ENCODE data around the gene KCNQ1.

The KCNQ1 gene

GRCh38 chr11:2565447-2566222 is 120.8 kb downstream of the KCNQ1 start:
- Histone ChIP-seq H3K27ac (no peak overlapping the region), H3K4me3 (ENCODE audit: low read depth, low read length) (no peak overlapping the region), H3K9me3 (ENCODE audit: severe bottlenecking) (no peaks in the 10 kb centered on the region), H3K27me3 (ENCODE audit: insufficient read depth, low read depth, severe bottlenecking) (no peaks in the 10 kb centered on the region), H3K36me3 (no peaks in the 10 kb centered on the region)
- DNase-seq, result no peak
- no peak for TF ChIP-seq CTCF (IDR thresholded peaks at IDR 0.05; ENCODE audit: low read depth, low read length)

GRCh38 chr11:2566223-2567025 is 121.6 kb downstream of the KCNQ1 start:
- no peak for DNase-seq
- peak; percentile 42; the same call in 1 of the 2 replicates for TF ChIP-seq CTCF (IDR thresholded peaks at IDR 0.05; ENCODE audit: low read depth, low read length)
- H3K9me3 ChIP-seq (ENCODE audit: severe bottlenecking), result no peaks in the 10 kb centered on the region
- H3K27me3 ChIP-seq (ENCODE audit: insufficient read depth, low read depth, severe bottlenecking), result no peaks in the 10 kb centered on the region
- no peak overlapping the region for H3K4me3 ChIP-seq (ENCODE audit: low read depth, low read length)
- no peak overlapping the region for H3K27ac ChIP-seq
- no peaks in the 10 kb centered on the region for H3K36me3 ChIP-seq

GRCh38 chr11:2567026-2567671 is 122.3 kb downstream of the KCNQ1 start:
- no peak overlapping the region for H3K4me3 ChIP-seq (ENCODE audit: low read depth, low read length)
- DNase-seq, result no peak
- no peaks in the 10 kb centered on the region for H3K27me3 ChIP-seq (ENCODE audit: insufficient read depth, low read depth, severe bottlenecking)
- no peaks in the 10 kb centered on the region for H3K36me3 ChIP-seq
- TF ChIP-seq CTCF (IDR thresholded peaks at IDR 0.05; ENCODE audit: low read depth, low read length), result no peak
- no peaks in the 10 kb centered on the region for H3K9me3 ChIP-seq (ENCODE audit: severe bottlenecking)
- H3K27ac ChIP-seq, result no peak overlapping the region

GRCh38 chr11:2569321-2569721 is 124.5 kb downstream of the KCNQ1 start:
- Histone ChIP-seq H3K36me3 (no peaks in the 10 kb centered on the region), H3K9me3 (ENCODE audit: severe bottlenecking) (no peaks in the 10 kb centered on the region), H3K27me3 (ENCODE audit: insufficient read depth, low read depth, severe bottlenecking) (no peaks in the 10 kb centered on the region), H3K27ac (no peak overlapping the region), H3K4me3 (ENCODE audit: low read depth, low read length) (no peak overlapping the region)
- no peak for TF ChIP-seq CTCF (IDR thresholded peaks at IDR 0.05; ENCODE audit: low read depth, low read length)
- no peak for DNase-seq

GRCh38 chr11:2569731-2570210 is 125.0 kb downstream of the KCNQ1 start:
- no peak for DNase-seq
- Histone ChIP-seq H3K4me3 (ENCODE audit: low read depth, low read length) (no peak overlapping the region), H3K36me3 (no peaks in the 10 kb centered on the region), H3K9me3 (ENCODE audit: severe bottlenecking) (no peaks in the 10 kb centered on the region), H3K27ac (no peak overlapping the region), H3K27me3 (ENCODE audit: insufficient read depth, low read depth, severe bottlenecking) (no peaks in the 10 kb centered on the region)
- TF ChIP-seq CTCF (IDR thresholded peaks at IDR 0.05; ENCODE audit: low read depth, low read length), result no peak
